Neuronal stem cell (in vitro differentiated cells): ENCODE results near the gene SPECC1.
A peak's percentile ranks its signal among the peaks of the same experiment; 100 is the strongest.

Source experiments
- DNase-seq: peaks from one replicate; pipeline ENCODE4 v3.0.0-alpha.2; 2013; ENCODE audit warnings: low spot score
- H2AFZ ChIP-seq: one replicate; pipeline ENCODE4 v1.6.1; 2013; ENCODE audit warnings: mild to moderate bottlenecking, low read length, inconsistent platforms
- H2AK5ac ChIP-seq: 2 replicates; pipeline ENCODE4 v1.6.1; 2013; ENCODE audit warnings: low read depth, mild to moderate bottlenecking, inconsistent platforms, low read length, moderate library complexity, mixed read lengths
- H2BK120ac ChIP-seq: 2 replicates; pipeline ENCODE4 v1.6.1; 2013; ENCODE audit warnings: low read depth, mild to moderate bottlenecking, inconsistent platforms, low read length, moderate library complexity, mixed read lengths
- H2BK12ac ChIP-seq: one replicate; pipeline ENCODE4 v1.6.1; 2013; ENCODE audit warnings: low read length, inconsistent platforms
- H2BK15ac ChIP-seq: 2 replicates; pipeline ENCODE4 v1.6.1; 2013; ENCODE audit warnings: mild to moderate bottlenecking, low read length, inconsistent platforms, mixed read lengths
- H2BK5ac ChIP-seq: one replicate; pipeline ENCODE4 v1.6.1; 2013; ENCODE audit warnings: inconsistent platforms, mild to moderate bottlenecking, low read length, moderate library complexity
- H3K14ac ChIP-seq: one replicate; pipeline ENCODE4 v1.6.1; 2013; ENCODE audit warnings: low read length, inconsistent platforms
- H3K18ac ChIP-seq: 2 replicates; pipeline ENCODE4 v1.6.1; 2013; ENCODE audit warnings: low read length, inconsistent platforms
- H3K23ac ChIP-seq: 2 replicates; pipeline ENCODE4 v1.6.1; 2013; ENCODE audit warnings: low read depth, mild to moderate bottlenecking, mixed read lengths, low read length, inconsistent platforms; ENCODE audit not compliant: poor library complexity
- H3K27ac ChIP-seq: replicated peaks from 3 replicates; pipeline ENCODE4 v1.5.1; 2013; ENCODE audit warnings: low read length, inconsistent platforms
- H3K27me3 ChIP-seq, 3 experiments: 2 replicates each; pipeline ENCODE4 v1.6.1; 2013; ENCODE audit warnings: low read length in 3 of 3, mild to moderate bottlenecking in 2 of 3, inconsistent platforms in 1 of 3, low read depth in 1 of 3, mixed read lengths in 1 of 3, moderate library complexity in 1 of 3; ENCODE audit not compliant: control insufficient read depth in 3 of 3, insufficient read depth in 3 of 3
- H3K36me3 ChIP-seq, 2 donors: replicated peaks in 1 of 2; 2 replicates each; pipeline ENCODE4 v1.6.1; 2013; ENCODE audit warnings: low read length in 2 of 2; ENCODE audit not compliant: control insufficient read depth in 2 of 2, insufficient read depth in 2 of 2
- H3K4ac ChIP-seq: 2 replicates; pipeline ENCODE4 v1.6.1; 2013; ENCODE audit warnings: inconsistent platforms, mild to moderate bottlenecking, low read length, moderate library complexity
- H3K4me1 ChIP-seq, 2 donors: 1 replicate in 1 of 2; 2 replicates in 1 of 2; pipeline ENCODE4 v1.6.1; 2013; ENCODE audit warnings: low read length in 2 of 2, low read depth in 1 of 2; ENCODE audit not compliant: control insufficient read depth in 2 of 2, insufficient read depth in 1 of 2
- H3K4me2 ChIP-seq: one replicate; pipeline ENCODE4 v1.6.1; 2013; ENCODE audit warnings: mild to moderate bottlenecking, low read length, inconsistent platforms; ENCODE audit not compliant: insufficient read depth, poor library complexity, severe bottlenecking
- H3K4me3 ChIP-seq, 2 donors: 2 replicates each; pipeline ENCODE4 v1.5.1; 2013; ENCODE audit warnings: low read length in 2 of 2, mild to moderate bottlenecking in 2 of 2, inconsistent platforms in 1 of 2, moderate library complexity in 1 of 2
- H3K79me1 ChIP-seq: one replicate; pipeline ENCODE4 v1.6.1; 2013; ENCODE audit warnings: low read depth, mild to moderate bottlenecking, inconsistent platforms, low read length, moderate library complexity
- H3K9ac ChIP-seq: one replicate; pipeline ENCODE4 v1.6.1; 2013; ENCODE audit warnings: mild to moderate bottlenecking, low read depth, low read length, inconsistent platforms; ENCODE audit not compliant: poor library complexity
- H3K9me3 ChIP-seq, 2 donors: replicated peaks in 1 of 2; 2 replicates each; pipeline versions ENCODE3 to v1.6.1; 2013; ENCODE audit warnings: low read length in 2 of 2, mild to moderate bottlenecking in 2 of 2, inconsistent platforms in 1 of 2, low read depth in 1 of 2, mixed read lengths in 1 of 2, moderate library complexity in 1 of 2; ENCODE audit not compliant: control insufficient read depth in 2 of 2, insufficient read depth in 1 of 2
- H4K8ac ChIP-seq: one replicate; pipeline ENCODE4 v1.6.1; 2013; ENCODE audit warnings: low read depth, mild to moderate bottlenecking, inconsistent platforms, low read length, moderate library complexity
- H4K91ac ChIP-seq: one replicate; pipeline ENCODE4 v1.6.1; 2013; ENCODE audit warnings: low read length, low read depth, mild to moderate bottlenecking, inconsistent platforms; ENCODE audit not compliant: poor library complexity
- WGBS, 2 donors: extraction: QIAGEN DNeasy Blood & Tissue Kit; methylation state at CpG; one replicate each; pipeline ENCODE4 v1.1.7; 2013; ENCODE audit warnings: missing lambda C conversion rate in 2 of 2, mixed read lengths in 1 of 2; ENCODE audit not compliant: insufficient read length in 2 of 2, insufficient replicate concordance in 1 of 2; ENCODE audit errors: extremely low coverage in 2 of 2; 5-methylcytosine and 5-hydroxymethylcytosine counted together

SPECC1 gene

GRCh38 chr17:20118280-20118679, 109.1 kb downstream of the SPECC1 start:
- H3K4me2 ChIP-seq = no peak overlapping the region
- DNase-seq = no peak
- no peaks in the 10 kb centered on the region for H3K27me3 ChIP-seq
- H3K14ac ChIP-seq = no peak overlapping the region
- no peak overlapping the region for H3K4ac ChIP-seq
- H3K4me3 ChIP-seq = no peak overlapping the region
- no peak overlapping the region for H3K18ac ChIP-seq
- no peak overlapping the region for H2BK120ac ChIP-seq
- no peak overlapping the region for H3K9ac ChIP-seq
- H2AK5ac ChIP-seq = no peak overlapping the region
- WGBS, 2 donors = no CpG with 5 or more reads among the region's 1 CpG
- H4K91ac ChIP-seq = no peak overlapping the region
- no peak overlapping the region for H2BK12ac ChIP-seq
- no peak overlapping the region for H2BK15ac ChIP-seq
- H4K8ac ChIP-seq = no peak overlapping the region
- H3K23ac ChIP-seq = no peak overlapping the region
- no peaks in the 10 kb centered on the region for H3K4me1 ChIP-seq
- H3K27ac ChIP-seq = no peak overlapping the region
- H3K9me3 ChIP-seq = no peaks in the 10 kb centered on the region
- no peaks in the 10 kb centered on the region for H3K79me1 ChIP-seq
- no peaks in the 10 kb centered on the region for H3K36me3 ChIP-seq
- H2AFZ ChIP-seq = no peak overlapping the region
- no peak overlapping the region for H2BK5ac ChIP-seq

- Histone ChIP-seq H3K14ac (no peak overlapping the region), H2BK120ac (no peak overlapping the region), H4K91ac (no peak overlapping the region), H3K27ac (no peak overlapping the region), H2AK5ac (no peak overlapping the region), H3K27me3 (peaks cover 0 to under 1% (median 0%) of the 10 kb centered on the region in 3 experiments), H3K4me1 (no peaks in the 10 kb centered on the region), H2BK12ac (no peak overlapping the region), H2BK5ac (no peak overlapping the region), H2BK15ac (no peak overlapping the region), H3K9me3 (no peaks in the 10 kb centered on the region), H3K18ac (no peak overlapping the region), H3K79me1 (no peaks in the 10 kb centered on the region), H4K8ac (no peak overlapping the region), H3K36me3 (no peaks in the 10 kb centered on the region), H3K4me2 (no peak overlapping the region), H3K9ac (no peak overlapping the region), H3K4me3 (no peak overlapping the region), H2AFZ (no peak overlapping the region), H3K4ac (no peak overlapping the region), H3K23ac (no peak overlapping the region)
- WGBS, 2 donors = no CpG with 5 or more reads among the region's 3 CpGs
- no peak for DNase-seq
Observed at GRCh38 chr17:20120836-20121235, 111.7 kb downstream of the SPECC1 start.

GRCh38 chr17:20121359-20122253, 112.4 kb downstream of the SPECC1 start:
- H2BK15ac ChIP-seq = no peak overlapping the region
- H3K9ac ChIP-seq = no peak overlapping the region
- no peak overlapping the region for H3K18ac ChIP-seq
- H3K4me2 ChIP-seq = no peak overlapping the region
- no peak overlapping the region for H2BK5ac ChIP-seq
- no peaks in the 10 kb centered on the region for H3K79me1 ChIP-seq
- no peaks in the 10 kb centered on the region for H3K36me3 ChIP-seq
- peaks cover 0 to 3% (median 0%) of the 10 kb centered on the region in 3 experiments for H3K27me3 ChIP-seq
- H4K8ac ChIP-seq = no peak overlapping the region
- H2BK120ac ChIP-seq = no peak overlapping the region
- H2AFZ ChIP-seq = no peak overlapping the region
- H3K4me1 ChIP-seq = no peaks in the 10 kb centered on the region
- no peaks in the 10 kb centered on the region for H3K9me3 ChIP-seq
- DNase-seq = peak; percentile 71
- peak overlapping the region; percentile 57 for H3K23ac ChIP-seq
- H3K4me3 ChIP-seq = no peak overlapping the region
- no peak overlapping the region for H3K4ac ChIP-seq
- WGBS, 2 donors = no CpG with 5 or more reads among the region's 11 CpGs
- H2BK12ac ChIP-seq = no peak overlapping the region
- no peak overlapping the region for H4K91ac ChIP-seq
- no peak overlapping the region for H3K27ac ChIP-seq
- no peak overlapping the region for H3K14ac ChIP-seq
- peak overlapping the region; percentile 8 for H2AK5ac ChIP-seq

GRCh38 chr17:20122254-20122879, 113.2 kb downstream of the SPECC1 start:
- H3K23ac ChIP-seq = peak overlapping the region; percentile 57
- no peak overlapping the region for H2BK12ac ChIP-seq
- H2AK5ac ChIP-seq = peak overlapping the region; percentile 8
- no peak overlapping the region for H3K18ac ChIP-seq
- no peak overlapping the region for H2BK15ac ChIP-seq
- no peak overlapping the region for H3K14ac ChIP-seq
- no peak overlapping the region for H4K8ac ChIP-seq
- H3K4me3 ChIP-seq = no peak overlapping the region
- H2AFZ ChIP-seq = no peak overlapping the region
- no peak overlapping the region for H2BK5ac ChIP-seq
- no peaks in the 10 kb centered on the region for H3K79me1 ChIP-seq
- H3K4me2 ChIP-seq = no peak overlapping the region
- H3K9ac ChIP-seq = no peak overlapping the region
- no peak for DNase-seq
- H3K9me3 ChIP-seq = no peaks in the 10 kb centered on the region
- no peak overlapping the region for H2BK120ac ChIP-seq
- no peaks in the 10 kb centered on the region for H3K4me1 ChIP-seq
- H3K27me3 ChIP-seq = peaks cover 0 to 3% (median 0%) of the 10 kb centered on the region in 3 experiments
- no peak overlapping the region for H3K4ac ChIP-seq
- no peak overlapping the region for H3K27ac ChIP-seq
- no peaks in the 10 kb centered on the region for H3K36me3 ChIP-seq
- no peak overlapping the region for H4K91ac ChIP-seq
- no CpG with 5 or more reads among the region's 8 CpGs for WGBS, 2 donors
